ENCODE data around the gene SEC31B.
A peak's percentile ranks its signal among the peaks of the same experiment; 100 is the strongest.

SEC31B gene

DNA sequence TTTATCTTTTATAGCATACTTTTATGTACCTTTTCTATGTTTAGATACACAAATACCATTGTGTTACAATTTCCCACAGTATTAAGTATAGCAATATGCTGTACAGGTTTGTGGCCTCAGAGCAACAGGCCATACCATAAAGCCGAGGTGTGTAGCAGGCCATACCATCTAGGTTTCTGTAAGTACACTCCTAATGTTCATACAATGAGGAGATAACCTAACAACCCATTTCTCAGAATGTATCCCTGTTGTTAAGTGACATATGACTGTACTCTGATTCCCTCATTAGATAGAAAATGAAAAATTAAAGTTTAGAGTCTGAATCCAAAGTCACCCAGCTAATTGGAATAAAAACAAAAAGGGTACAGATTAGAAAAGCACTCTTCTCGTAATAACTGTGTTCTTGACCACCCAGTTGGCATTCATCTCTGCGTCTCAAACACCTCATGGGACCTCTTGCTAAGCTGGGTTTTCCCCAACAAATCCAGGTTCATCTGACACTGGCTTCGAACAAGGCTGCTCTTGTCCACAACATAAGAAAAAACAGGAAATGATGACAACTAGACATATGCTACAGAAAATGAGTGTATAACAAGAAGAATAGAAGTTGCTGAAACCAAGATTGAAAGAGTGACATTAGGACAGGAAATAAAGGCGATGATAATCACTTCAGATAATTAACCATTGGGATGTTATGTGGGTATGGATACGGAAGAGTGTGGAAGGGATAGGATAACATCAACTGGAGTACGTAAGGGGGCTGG is 8.6 kb upstream of the SEC31B start:
- DNase-seq, result no peak

DNA sequence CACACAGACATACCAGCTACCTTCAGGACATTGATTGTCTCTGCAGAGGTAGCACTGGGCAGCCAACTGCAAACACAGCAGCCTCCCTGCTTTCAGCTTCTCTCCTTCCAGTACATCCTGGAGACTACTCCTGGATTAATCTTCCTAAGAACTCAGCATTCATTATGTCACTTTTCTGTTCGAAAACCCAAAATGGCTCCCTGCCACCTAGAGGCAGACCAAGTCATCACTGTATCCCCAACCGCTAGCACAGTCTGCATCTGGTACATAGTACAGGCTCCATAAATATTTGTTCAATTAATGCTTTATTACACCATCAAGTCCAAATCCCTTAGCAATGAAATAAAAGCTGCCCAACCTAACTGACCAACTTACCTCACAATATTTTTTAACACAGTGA is 5.0 kb upstream of the SEC31B start:
- DNase-seq, result no peak

GRCh38 chr10:100524206-100524605 is 4.5 kb upstream of the SEC31B start:
- DNase-seq, result no peak

DNA sequence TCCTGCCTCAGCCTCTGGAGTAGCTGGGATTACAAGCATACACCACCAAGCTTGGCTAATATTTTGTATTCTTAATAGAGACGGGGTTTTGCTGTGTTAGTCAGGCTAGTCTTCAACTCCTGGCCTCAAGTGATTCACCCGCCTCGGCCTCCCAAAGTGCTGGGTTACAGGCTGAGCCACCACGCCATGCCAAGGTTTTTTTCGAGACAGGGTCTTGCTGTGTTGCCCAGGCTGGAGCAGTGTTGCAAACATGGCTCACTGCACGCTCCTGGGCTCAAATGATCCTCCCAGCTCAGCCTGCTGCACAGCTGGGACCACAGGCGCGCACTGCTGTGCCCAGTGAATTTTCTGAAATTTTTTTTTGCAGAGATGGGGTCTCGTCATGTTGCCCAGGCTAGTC is 3.3 kb upstream of the SEC31B start:
- DNase-seq, result no peak

DNA sequence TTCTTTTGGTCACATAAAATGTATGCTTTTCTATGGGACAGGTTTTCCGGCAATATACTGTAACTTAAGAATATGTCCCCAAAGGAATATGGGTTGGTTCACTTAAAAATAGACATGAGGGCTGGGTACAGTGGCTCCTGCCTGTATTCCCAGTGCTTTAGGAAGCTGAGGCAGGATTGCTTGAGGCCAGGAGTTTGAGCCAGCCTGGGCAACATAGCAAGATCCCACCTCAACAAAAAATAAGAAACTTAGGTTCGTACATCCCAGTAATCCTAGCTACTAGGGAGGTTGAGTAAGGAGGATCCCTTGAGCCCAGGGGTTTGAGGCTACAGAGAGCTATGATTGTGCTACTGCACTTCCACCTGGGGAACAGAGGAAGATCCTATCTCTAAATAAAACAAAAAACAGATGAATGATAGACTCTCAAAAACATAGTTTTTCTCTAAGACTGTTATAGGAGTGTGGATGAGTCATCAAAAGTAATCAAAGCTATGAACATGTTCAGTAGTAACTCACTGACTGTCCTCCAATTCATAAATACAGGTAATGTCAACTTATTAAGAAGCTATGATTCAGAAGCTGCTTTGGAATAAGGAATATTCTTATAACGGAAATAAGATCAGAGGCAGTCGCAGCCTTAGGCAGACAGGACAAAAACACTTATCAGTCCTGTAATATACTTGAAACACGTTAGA is 2.6 kb upstream of the SEC31B start:
- no peak for DNase-seq

DNA sequence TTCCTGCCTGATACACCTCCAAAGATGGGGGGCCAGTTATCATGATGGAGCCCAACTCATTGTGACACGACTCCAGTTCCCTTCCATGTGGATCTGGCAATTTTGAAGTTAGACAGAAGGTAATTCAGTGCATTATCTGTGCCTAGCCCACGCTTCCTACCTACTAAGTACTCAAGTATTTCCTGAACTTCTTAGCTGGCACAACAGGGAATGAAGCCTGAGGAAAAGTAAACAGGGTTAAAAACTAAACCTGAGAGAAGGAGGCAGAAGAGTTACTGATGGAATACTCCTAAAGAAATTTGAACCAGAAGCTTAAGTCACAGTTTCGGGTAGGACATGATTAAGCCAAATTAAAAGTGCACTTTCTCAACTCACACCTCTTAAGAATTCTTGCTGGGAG is 1.1 kb upstream of the SEC31B start:
- no peak for DNase-seq

GRCh38 chr10:100518761-100519241 is 860 bp downstream of the SEC31B start:
- peak; percentile 0 for DNase-seq

DNA sequence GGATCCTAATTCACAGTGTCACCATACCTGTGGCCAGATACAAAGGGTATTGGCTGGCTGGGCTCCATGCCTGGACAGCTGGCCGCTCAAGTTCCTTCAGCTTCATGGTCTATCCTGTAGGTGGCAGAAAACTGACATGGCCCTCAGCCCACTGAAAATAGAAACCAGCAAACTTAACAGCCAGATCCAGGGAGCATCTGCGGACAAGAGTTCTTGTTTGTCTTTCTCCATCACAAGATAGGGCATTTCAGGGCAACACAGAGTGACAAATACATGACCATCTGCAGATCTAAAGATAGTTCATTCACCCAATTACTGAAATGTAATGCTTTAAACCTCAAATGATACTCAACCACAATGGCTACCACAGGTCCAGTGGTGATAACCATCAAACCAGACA is 2.8 kb downstream of the SEC31B start:
- DNase-seq, result no peak

DNA sequence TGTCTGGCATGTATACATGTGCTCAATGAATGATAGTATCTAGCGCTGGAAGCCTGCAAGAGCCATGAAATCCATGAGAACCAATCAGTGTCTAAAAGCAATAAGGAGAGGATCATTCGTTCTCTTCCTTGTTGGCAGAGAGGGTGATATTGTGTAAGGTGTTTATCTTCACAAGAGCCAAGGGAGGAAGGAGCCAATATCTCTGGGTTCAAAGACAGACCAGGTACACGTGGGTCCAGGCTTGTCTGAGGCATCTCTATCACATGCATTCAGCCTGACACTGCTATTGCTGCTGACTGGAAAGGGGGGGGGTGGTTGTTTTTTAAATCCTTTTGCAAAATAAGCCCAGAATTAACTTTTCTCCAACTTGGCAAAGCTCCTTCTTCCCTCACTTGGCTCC is 4.0 kb downstream of the SEC31B start:
- DNase-seq, result no peak

- no peak for DNase-seq
Measured at GRCh38 chr10:100510533-100511308, 8.9 kb downstream of the SEC31B start.

- no peak for DNase-seq
Measured at GRCh38 chr10:100509241-100509840, 10.3 kb downstream of the SEC31B start.

GRCh38 chr10:100508691-100509150 is 10.9 kb downstream of the SEC31B start:
- DNase-seq, result no peak

DNA sequence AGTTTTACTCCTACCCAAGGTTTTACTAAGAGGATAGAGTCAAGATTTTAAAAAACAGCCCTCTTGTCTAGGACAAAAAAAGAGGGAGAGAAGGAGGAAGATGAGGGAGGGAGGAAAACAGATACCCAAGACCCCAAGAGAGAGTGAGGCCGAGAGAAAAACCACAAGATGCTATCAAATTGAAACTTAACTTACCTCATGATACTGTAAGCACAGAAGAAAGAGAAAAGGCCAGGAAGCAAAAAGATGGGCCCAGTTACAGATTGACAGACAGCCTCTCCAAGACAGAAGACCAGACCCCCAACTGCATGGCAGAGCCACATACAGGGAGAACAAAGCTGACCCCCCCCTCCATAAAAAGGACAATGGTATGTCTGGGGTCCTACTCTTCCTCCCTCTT is 11.4 kb downstream of the SEC31B start:
- no peak for DNase-seq

GRCh38 chr10:100507357-100507732 is 12.3 kb downstream of the SEC31B start:
- DNase-seq, result no peak

GRCh38 chr10:100506596-100507356 is 12.9 kb downstream of the SEC31B start:
- no peak for DNase-seq

GRCh38 chr10:100505164-100505563 is 14.5 kb downstream of the SEC31B start:
- no peak for DNase-seq

DNA sequence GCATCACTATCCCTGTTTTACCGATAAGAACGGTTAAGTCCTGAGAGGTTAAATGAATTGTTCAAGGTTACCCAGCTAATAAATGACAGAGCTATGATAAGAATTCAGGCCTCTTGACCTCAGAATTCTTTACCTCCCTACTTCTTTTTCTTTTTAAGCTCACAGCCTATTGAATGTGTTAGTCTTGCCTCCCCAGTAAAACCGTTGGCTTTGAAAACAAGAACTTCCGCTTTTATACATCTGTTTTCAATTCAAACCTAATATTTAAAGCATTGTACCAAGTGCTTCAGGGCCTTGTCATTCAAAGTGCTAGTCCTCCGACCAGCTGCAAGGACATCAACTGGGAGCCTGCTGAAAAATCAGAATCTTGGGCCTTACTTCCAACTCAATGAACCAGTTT is 15.6 kb downstream of the SEC31B start:
- no peak for DNase-seq

- DNase-seq, result no peak
Measured at GRCh38 chr10:100502926-100503494, 16.7 kb downstream of the SEC31B start.

DNA sequence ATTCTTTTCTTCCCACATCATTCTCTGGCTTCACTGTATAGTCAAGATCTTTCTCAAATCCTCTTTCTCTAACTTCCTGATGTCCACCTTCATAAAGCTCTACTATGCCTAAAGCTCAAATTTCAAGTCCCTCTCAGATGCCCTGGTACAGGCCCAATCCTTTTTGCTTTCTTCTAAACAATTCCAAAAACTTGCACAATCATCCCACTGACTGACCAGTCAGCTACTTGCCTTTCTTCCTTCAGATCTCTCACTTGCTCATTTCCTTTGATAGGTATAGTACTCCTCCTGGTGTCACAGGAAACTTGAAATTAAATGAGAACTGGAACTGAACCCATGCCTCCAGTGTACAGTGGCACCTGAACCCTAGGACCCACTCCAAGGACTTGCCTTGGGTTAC is 18.2 kb downstream of the SEC31B start:
- DNase-seq, result no peak

GRCh38 chr10:100498059-100498458 is 21.6 kb downstream of the SEC31B start:
- DNase-seq, result no peak

DNA sequence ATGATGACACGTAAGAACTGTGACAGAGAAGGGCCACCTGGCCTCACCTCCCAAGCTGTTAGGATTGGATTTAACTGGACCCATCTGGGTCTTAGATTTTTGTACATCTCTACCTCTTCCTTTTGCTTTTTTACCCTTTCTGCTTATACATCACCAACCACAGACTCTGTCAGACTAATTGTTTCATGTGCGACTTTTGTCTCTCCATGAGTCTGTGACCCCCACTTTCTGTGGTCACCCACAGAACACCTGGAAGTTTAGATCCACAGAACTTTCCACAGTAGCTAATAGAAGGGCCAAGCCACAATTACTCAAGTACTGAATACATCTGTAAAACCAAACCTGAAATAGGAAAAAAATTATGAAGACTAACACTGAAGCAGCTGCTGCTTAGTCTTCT is 23.1 kb downstream of the SEC31B start:
- DNase-seq, result no peak

GRCh38 chr10:100490531-100490930 is 29.1 kb downstream of the SEC31B start:
- DNase-seq, result no peak

Measured in NCI-H2081 treated with DMSO at 0.1 percent for 48 hours (cell line).